Measurements from ENCODE around the gene RFLNA. TPM values are rescaled to one million over a fixed set of nuclear protein-coding genes. Genes with fewer than 3 reads are reported as not detected.

Gene RFLNA
- total and polyA plus RNA-seq, 2 of the 13 experiments (the other 11 are each of a cell fraction or from before 2014, with no cell fraction given) = not detected

GRCh38 chr12:124261885-124262284 is 33.0 kb upstream of the RFLNA start:
- Histone ChIP-seq H3K9me3 (ENCODE audit: low read length) (no peaks in the 10 kb centered on the region), H3K9ac (ENCODE audit: insufficient read depth, low read depth, low read length) (no peak overlapping the region), H3K4me1 (ENCODE audit: insufficient read depth, low read length) (peaks cover 6% of the 10 kb centered on the region; the same call in 1 of the 2 replicates), H3K27ac (ENCODE audit: extremely low read length, insufficient read depth, low read length) (no peak overlapping the region), H3K79me2 (ENCODE audit: insufficient read depth, low read length) (no peaks in the 10 kb centered on the region), H3K4me3 (replicated peaks in 1 of 3; ENCODE audit: insufficient read depth in 1 of 3, low read depth in 2 of 3, low read length in 3 of 3) (no peak overlapping the region), H3K4me2 (ENCODE audit: low read depth, low read length) (no peak overlapping the region), H3K36me3 (replicated peaks in 1 of 2; ENCODE audit: control insufficient read depth in 1 of 2, insufficient read depth in 2 of 2, low read length in 2 of 2) (no peaks in the 10 kb centered on the region), H4K20me1 (ENCODE audit: insufficient read depth, low read length) (no peaks in the 10 kb centered on the region), H2AFZ (ENCODE audit: low read length) (no peak overlapping the region), H3K27me3 (ENCODE audit: control insufficient read depth in 1 of 2, insufficient read depth in 2 of 2, low read length in 2 of 2) (peaks cover 6 to 19% of the 10 kb centered on the region in 2 experiments; a peak in 4 of 5 replicates)
- ChIA-PET POLR2A (interaction anchor here (0.9 kb wide), 1 partner anchor 13 kb away, joined by 3 read pairs; no protein-coding TSS in a partner anchor), CTCF (ENCODE audit: low intra/inter-chr PET ratio, low total read pairs) (no interaction called here)
- ATAC-seq (no peak; the same call in 2 of the 3 replicates), FAIRE-seq (no peak), DNase-seq (ENCODE audit: low spot score) (no peak)
- intact Hi-C loops (cut with micrococcal nuclease; ENCODE audit: unreplicated experiment) = no loop called here
- BruUV-seq (replicated peaks) = no TSS peak
- in situ Hi-C loops (cut with HindIII; ENCODE audit: extremely low pct_ligation_motif_present, low pct_unique_long_range_greater_than_20kb) = no loop called here
- WGBS (ENCODE audit: low lambda C conversion rate) = no CpG with 5 or more reads among the region's 12 CpGs
- TF ChIP-seq ZNF788 (CRISPR knock-in tag; IDR thresholded peaks at IDR 0.05; ENCODE audit: borderline replicate concordance) = no peak
- TF ChIP-seq TBX2 (CRISPR knock-in tag; IDR thresholded peaks at IDR 0.05; ENCODE audit: borderline replicate concordance) = no peak
- no peak for TF ChIP-seq KDM3A (CRISPR knock-in tag; IDR thresholded peaks at IDR 0.05; ENCODE audit: low read depth)
- TF ChIP-seq TERF1 (CRISPR knock-in tag; IDR thresholded peaks at IDR 0.05) = no peak
- no peak for TF ChIP-seq ZBTB25 (CRISPR knock-in tag; IDR thresholded peaks at IDR 0.05)
- TF ChIP-seq HCFC1 (IDR thresholded peaks at IDR 0.05; ENCODE audit: low read depth, low read length) = no peak
- no peak for TF ChIP-seq MXD4 (CRISPR knock-in tag; IDR thresholded peaks at IDR 0.05)
- TF ChIP-seq IKZF5 (CRISPR knock-in tag; IDR thresholded peaks at IDR 0.05) = no peak
- no peak for TF ChIP-seq KAT2B (IDR thresholded peaks at IDR 0.05; ENCODE audit: borderline replicate concordance, low read depth, low read length)
- TF ChIP-seq ZBTB40 (IDR thresholded peaks at IDR 0.05) = no peak
- no peak for TF ChIP-seq ZBTB40 (CRISPR knock-in tag; IDR thresholded peaks at IDR 0.05)
